OCI-M2 (cell line): ENCODE measurements around the gene ZC3HAV1.
"Not testable (repeated sequence)": the region's sequence is repeated elsewhere in the genome, so short reads cannot be mapped to it uniquely, and the experiment has no call there.

Experiments used
- DNase-seq: peaks from one replicate; lab custom pipeline; 2025; ENCODE audit not compliant: unreplicated experiment; lab: John Stamatoyannopoulos, UW

Gene ZC3HAV1

GRCh38 chr7:139054656-139055055 is 54.9 kb downstream of the ZC3HAV1 start:
- DNase-seq, result not testable (repeated sequence)

- no peak for DNase-seq
Observed at GRCh38 chr7:139054101-139054500, 55.4 kb downstream of the ZC3HAV1 start.

- no peak for DNase-seq
Observed at GRCh38 chr7:139051655-139052054, 57.9 kb downstream of the ZC3HAV1 start.

GRCh38 chr7:139049936-139050335 is 59.6 kb downstream of the ZC3HAV1 start:
- no peak for DNase-seq

- DNase-seq, result no peak
Observed at GRCh38 chr7:139049111-139049510, 60.4 kb downstream of the ZC3HAV1 start.

- no peak for DNase-seq
Observed at GRCh38 chr7:139047970-139048369, 61.5 kb downstream of the ZC3HAV1 start.

GRCh38 chr7:139046143-139046542 is 63.4 kb downstream of the ZC3HAV1 start:
- no peak for DNase-seq

- DNase-seq, result no peak
Observed at GRCh38 chr7:139044813-139045794, 64.4 kb downstream of the ZC3HAV1 start.

GRCh38 chr7:139043823-139044812 is 65.4 kb downstream of the ZC3HAV1 start:
- DNase-seq, result no peak

- no peak for DNase-seq
Observed at GRCh38 chr7:139041378-139042085, 68.0 kb downstream of the ZC3HAV1 start.

GRCh38 chr7:139038691-139039090 is 70.8 kb downstream of the ZC3HAV1 start:
- DNase-seq, result no peak

- DNase-seq, result no peak
Observed at GRCh38 chr7:139036901-139037300, 72.6 kb downstream of the ZC3HAV1 start.

GRCh38 chr7:139035586-139036353 is 73.8 kb downstream of the ZC3HAV1 start, which contains the start of gene ZC3HAV1L:
ZC3HAV1L (minus strand) TSS chr7:139036042; CDS start chr7:139036017, 25 bp downstream.
- DNase-seq, result no peak

- no peak for DNase-seq
Observed at GRCh38 chr7:139034855-139035585, 74.5 kb downstream of the ZC3HAV1 start.

- no peak for DNase-seq
Observed at GRCh38 chr7:139034336-139034735, 75.2 kb downstream of the ZC3HAV1 start.

GRCh38 chr7:139033346-139034114 is 76.0 kb downstream of the ZC3HAV1 start:
- DNase-seq, result no peak

- no peak for DNase-seq
Observed at GRCh38 chr7:139032473-139032872, 77.0 kb downstream of the ZC3HAV1 start.

- no peak for DNase-seq
Observed at GRCh38 chr7:139029353-139029752, 80.2 kb downstream of the ZC3HAV1 start.
